ENCODE data around the gene POLR1C.

Gene POLR1C

DNA sequence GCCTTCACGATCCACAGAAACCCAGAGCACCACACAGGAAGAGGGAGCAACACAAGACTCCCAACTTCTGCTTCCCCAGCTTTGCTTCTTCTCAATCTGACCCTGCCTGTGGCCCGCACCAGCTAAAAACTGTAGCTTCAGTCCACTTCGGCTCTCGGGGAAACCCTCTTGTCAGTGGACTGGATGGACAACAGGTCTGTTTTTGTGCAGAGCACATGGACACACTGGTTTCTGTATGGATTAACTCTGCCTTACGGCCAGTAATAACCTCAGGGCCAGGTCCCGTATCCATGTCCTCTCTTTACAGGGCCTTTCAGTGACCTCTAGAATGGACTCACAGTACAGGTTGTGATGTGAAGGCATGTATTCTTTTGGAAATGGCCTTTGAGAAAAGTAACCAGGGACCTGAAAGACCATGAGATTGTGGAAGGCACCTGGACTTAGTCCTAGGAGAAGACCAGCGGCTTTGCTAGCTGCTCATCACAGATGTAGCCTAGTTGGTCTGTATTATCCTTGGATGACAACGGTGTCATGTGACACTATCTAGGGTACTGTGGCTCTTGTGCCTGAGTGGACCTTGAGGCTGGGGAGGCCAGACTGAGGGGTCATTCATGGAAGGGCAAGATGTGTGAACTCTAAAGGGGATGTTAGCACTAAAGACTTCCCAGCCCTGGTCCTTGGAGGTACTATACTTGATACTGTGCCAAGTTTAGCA is 5.8 kb downstream of the POLR1C start:
- peaks cover 12% of the 10 kb centered on the region for H3K4me1 ChIP-seq (ENCODE audit: insufficient read depth, low read length, severe bottlenecking)
- no peak overlapping the region for H3K4me3 ChIP-seq (ENCODE audit: low read depth, low read length, poor library complexity, severe bottlenecking)
- H3K36me3 ChIP-seq (ENCODE audit: insufficient read depth, low read length) = peaks cover 91% of the 10 kb centered on the region
- H3F3A ChIP-seq (ENCODE audit: insufficient read depth, low read length) = no peaks in the 10 kb centered on the region
- H3K79me2 ChIP-seq (ENCODE audit: insufficient read depth, low read length) = peaks cover 16% of the 10 kb centered on the region
- no peak overlapping the region for H3K27ac ChIP-seq (ENCODE audit: low read depth, low read length, poor library complexity, severe bottlenecking)
- TF ChIP-seq, protein P1, sequence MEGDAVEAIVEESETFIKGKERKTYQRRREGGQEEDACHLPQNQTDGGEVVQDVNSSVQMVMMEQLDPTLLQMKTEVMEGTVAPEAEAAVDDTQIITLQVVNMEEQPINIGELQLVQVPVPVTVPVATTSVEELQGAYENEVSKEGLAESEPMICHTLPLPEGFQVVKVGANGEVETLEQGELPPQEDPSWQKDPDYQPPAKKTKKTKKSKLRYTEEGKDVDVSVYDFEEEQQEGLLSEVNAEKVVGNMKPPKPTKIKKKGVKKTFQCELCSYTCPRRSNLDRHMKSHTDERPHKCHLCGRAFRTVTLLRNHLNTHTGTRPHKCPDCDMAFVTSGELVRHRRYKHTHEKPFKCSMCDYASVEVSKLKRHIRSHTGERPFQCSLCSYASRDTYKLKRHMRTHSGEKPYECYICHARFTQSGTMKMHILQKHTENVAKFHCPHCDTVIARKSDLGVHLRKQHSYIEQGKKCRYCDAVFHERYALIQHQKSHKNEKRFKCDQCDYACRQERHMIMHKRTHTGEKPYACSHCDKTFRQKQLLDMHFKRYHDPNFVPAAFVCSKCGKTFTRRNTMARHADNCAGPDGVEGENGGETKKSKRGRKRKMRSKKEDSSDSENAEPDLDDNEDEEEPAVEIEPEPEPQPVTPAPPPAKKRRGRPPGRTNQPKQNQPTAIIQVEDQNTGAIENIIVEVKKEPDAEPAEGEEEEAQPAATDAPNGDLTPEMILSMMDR (IDR thresholded peaks at IDR 0.05; ENCODE audit: low read length) = no peak
- no peak for TF ChIP-seq EZH2 (IDR thresholded peaks at IDR 0.05; ENCODE audit: borderline replicate concordance, low read length)
- no peaks in the 10 kb centered on the region for H3K9me3 ChIP-seq (ENCODE audit: low read length)
- H3K9me2 ChIP-seq (ENCODE audit: low read depth, low read length) = no peaks in the 10 kb centered on the region
- H2AFZ ChIP-seq (ENCODE audit: low read length) = no peak overlapping the region
- no peaks in the 10 kb centered on the region for H4K20me1 ChIP-seq (ENCODE audit: insufficient read depth, low read length)
- H3K4me2 ChIP-seq (ENCODE audit: low read length) = no peak overlapping the region
- H3K27me3 ChIP-seq (ENCODE audit: insufficient read depth, low read length) = no peaks in the 10 kb centered on the region
- no peak overlapping the region for H3K9ac ChIP-seq (ENCODE audit: low read length)

DNA sequence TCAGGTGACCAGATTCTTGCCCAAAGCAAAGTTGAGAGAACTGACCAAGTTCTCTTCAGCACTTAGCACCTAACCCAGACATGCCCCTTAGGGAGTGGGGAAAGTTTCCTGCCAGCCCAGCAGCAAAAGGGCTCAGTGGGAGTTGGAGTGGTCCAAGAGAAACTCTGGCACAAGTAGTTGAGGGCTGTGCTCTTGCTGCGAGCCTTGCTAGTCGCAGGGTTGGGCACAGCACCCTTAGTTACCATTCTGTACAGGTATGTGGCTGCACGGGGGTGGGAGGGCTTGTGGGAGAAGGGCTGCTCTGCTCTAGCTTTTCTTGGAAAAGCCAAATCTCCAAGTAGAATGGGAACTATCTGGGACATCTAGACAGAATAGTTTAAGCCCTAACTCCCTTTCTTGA is 6.4 kb downstream of the POLR1C start:
- TF ChIP-seq, protein P1 (IDR thresholded peaks at IDR 0.05; ENCODE audit: low read length) = no peak
- TF ChIP-seq EZH2 (IDR thresholded peaks at IDR 0.05; ENCODE audit: borderline replicate concordance, low read length) = no peak
- Histone ChIP-seq H3K9me3 (ENCODE audit: low read length) (no peaks in the 10 kb centered on the region), H3K4me2 (ENCODE audit: low read length) (no peak overlapping the region), H3K9ac (ENCODE audit: low read length) (no peak overlapping the region), H3K36me3 (ENCODE audit: insufficient read depth, low read length) (peaks cover 96% of the 10 kb centered on the region), H3K4me3 (ENCODE audit: low read depth, low read length, poor library complexity, severe bottlenecking) (no peak overlapping the region), H4K20me1 (ENCODE audit: insufficient read depth, low read length) (no peaks in the 10 kb centered on the region), H3K79me2 (ENCODE audit: insufficient read depth, low read length) (peaks cover 10% of the 10 kb centered on the region), H3K27ac (ENCODE audit: low read depth, low read length, poor library complexity, severe bottlenecking) (no peak overlapping the region), H3K9me2 (ENCODE audit: low read depth, low read length) (no peaks in the 10 kb centered on the region), H2AFZ (ENCODE audit: low read length) (no peak overlapping the region), H3F3A (ENCODE audit: insufficient read depth, low read length) (no peaks in the 10 kb centered on the region), H3K27me3 (ENCODE audit: insufficient read depth, low read length) (no peaks in the 10 kb centered on the region), H3K4me1 (ENCODE audit: insufficient read depth, low read length, severe bottlenecking) (peaks cover 6% of the 10 kb centered on the region)

GRCh38 chr6:43524483-43524961 is 7.6 kb downstream of the POLR1C start:
- Histone ChIP-seq H3K36me3 (ENCODE audit: insufficient read depth, low read length) (peaks cover 99% of the 10 kb centered on the region), H3K4me3 (ENCODE audit: low read depth, low read length, poor library complexity, severe bottlenecking) (no peak overlapping the region), H3K27me3 (ENCODE audit: insufficient read depth, low read length) (no peaks in the 10 kb centered on the region), H3F3A (ENCODE audit: insufficient read depth, low read length) (no peaks in the 10 kb centered on the region), H3K4me2 (ENCODE audit: low read length) (no peak overlapping the region), H3K27ac (ENCODE audit: low read depth, low read length, poor library complexity, severe bottlenecking) (no peak overlapping the region), H4K20me1 (ENCODE audit: insufficient read depth, low read length) (no peaks in the 10 kb centered on the region), H3K9me3 (ENCODE audit: low read length) (no peaks in the 10 kb centered on the region), H3K4me1 (ENCODE audit: insufficient read depth, low read length, severe bottlenecking) (no peaks in the 10 kb centered on the region), H3K79me2 (ENCODE audit: insufficient read depth, low read length) (no peaks in the 10 kb centered on the region), H3K9ac (ENCODE audit: low read length) (no peak overlapping the region), H2AFZ (ENCODE audit: low read length) (no peak overlapping the region), H3K9me2 (ENCODE audit: low read depth, low read length) (no peaks in the 10 kb centered on the region)
- TF ChIP-seq, protein P1 (IDR thresholded peaks at IDR 0.05; ENCODE audit: low read length) = no peak
- TF ChIP-seq EZH2 (IDR thresholded peaks at IDR 0.05; ENCODE audit: borderline replicate concordance, low read length) = no peak
